ENCODE results near the gene AFDN.

DNA sequence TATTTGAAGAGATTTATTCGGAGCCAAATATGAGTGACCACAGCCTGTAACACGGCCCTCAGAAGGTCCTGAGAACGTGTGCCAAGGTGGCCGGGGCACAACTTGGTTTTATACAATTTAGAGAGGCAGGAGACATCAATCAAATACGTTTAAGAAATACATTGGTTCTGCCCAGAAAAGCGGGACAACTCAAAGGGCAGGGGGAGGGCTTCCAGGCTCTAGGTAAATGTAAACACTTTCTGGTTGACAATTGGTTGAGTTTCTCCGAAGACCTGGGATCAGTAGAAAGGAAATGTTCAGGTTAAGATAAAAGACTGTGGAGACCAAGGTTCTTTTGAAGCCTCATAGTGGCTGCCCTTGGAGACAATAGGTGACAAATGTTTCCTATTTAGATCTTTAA lies 151.9 kb downstream of the AFDN start:
- TF ChIP-seq, protein P1, sequence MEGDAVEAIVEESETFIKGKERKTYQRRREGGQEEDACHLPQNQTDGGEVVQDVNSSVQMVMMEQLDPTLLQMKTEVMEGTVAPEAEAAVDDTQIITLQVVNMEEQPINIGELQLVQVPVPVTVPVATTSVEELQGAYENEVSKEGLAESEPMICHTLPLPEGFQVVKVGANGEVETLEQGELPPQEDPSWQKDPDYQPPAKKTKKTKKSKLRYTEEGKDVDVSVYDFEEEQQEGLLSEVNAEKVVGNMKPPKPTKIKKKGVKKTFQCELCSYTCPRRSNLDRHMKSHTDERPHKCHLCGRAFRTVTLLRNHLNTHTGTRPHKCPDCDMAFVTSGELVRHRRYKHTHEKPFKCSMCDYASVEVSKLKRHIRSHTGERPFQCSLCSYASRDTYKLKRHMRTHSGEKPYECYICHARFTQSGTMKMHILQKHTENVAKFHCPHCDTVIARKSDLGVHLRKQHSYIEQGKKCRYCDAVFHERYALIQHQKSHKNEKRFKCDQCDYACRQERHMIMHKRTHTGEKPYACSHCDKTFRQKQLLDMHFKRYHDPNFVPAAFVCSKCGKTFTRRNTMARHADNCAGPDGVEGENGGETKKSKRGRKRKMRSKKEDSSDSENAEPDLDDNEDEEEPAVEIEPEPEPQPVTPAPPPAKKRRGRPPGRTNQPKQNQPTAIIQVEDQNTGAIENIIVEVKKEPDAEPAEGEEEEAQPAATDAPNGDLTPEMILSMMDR (IDR thresholded peaks at IDR 0.05; ENCODE audit: insufficient read depth, low read length, poor library complexity, severe bottlenecking) = no peak
- TF ChIP-seq EZH2phosphoT487 (conservative IDR thresholded peaks at IDR 0.05; ENCODE audit: low read length) = no peak

Data from SU-DHL-6 (cell line).